OCI-LY7 (cell line): ENCODE measurements around the gene NRF1. TPM values are rescaled to one million over a fixed set of nuclear protein-coding genes. Genes with fewer than 3 reads are reported as not detected.

Experiments
- BruUV-seq: library from RNA; stranded (reverse); fragments of 400-500 nt; replicated peaks from 2 replicates; lab custom pipeline; 2021; lab: Mats Ljungman, UMichigan
- CTCF ChIA-PET: fragments of 300-600 bp; sonication (Branson Sonifier 250); formaldehyde crosslinking; loops from one replicate; lab custom pipeline; 2022; ENCODE audit warnings: antibody characterized with exemption; ENCODE audit not compliant: unreplicated experiment; lab: Charles Lee
- POLR2A ChIA-PET: fragments of 300-600 bp; sonication (Branson Sonifier 250); formaldehyde crosslinking; loops from one replicate; lab custom pipeline; 2022; ENCODE audit warnings: antibody characterized with exemption; lab: Charles Lee
- DNase-seq: peaks from one replicate; pipeline ENCODE4 v3.0.0-alpha.2; 2015; ENCODE audit warnings: low spot score
- H2AFZ ChIP-seq: fragments of 200-600 bp; sonication (generic), shearing (Covaris generic); 2 replicates; pipeline ENCODE4 v1.6.1; 2014; ENCODE audit warnings: mild to moderate bottlenecking, antibody characterized with exemption, low read length, moderate library complexity
- H3K27ac ChIP-seq: fragments of 200-600 bp; sonication (generic); 2 replicates; pipeline ENCODE4 v1.5.1; 2014; ENCODE audit warnings: mixed run types, low read depth, mild to moderate bottlenecking, moderate library complexity, low read length, inconsistent platforms; ENCODE audit not compliant: poor library complexity, severe bottlenecking
- H3K36me3 ChIP-seq: fragments of 200-600 bp; sonication (generic); 2 replicates; pipeline ENCODE4 v1.6.1; 2014; ENCODE audit warnings: mild to moderate bottlenecking, antibody characterized with exemption, low read length, moderate library complexity, mixed read lengths; ENCODE audit not compliant: insufficient read depth
- H3K4me1 ChIP-seq: fragments of 200-600 bp; sonication (generic); 2 replicates; pipeline ENCODE4 v1.5.1; 2014; ENCODE audit warnings: mild to moderate bottlenecking, low read length; ENCODE audit not compliant: insufficient read depth, poor library complexity, severe bottlenecking
- H3K4me2 ChIP-seq: fragments of 200-600 bp; sonication (generic); 2 replicates; pipeline ENCODE4 v1.6.1; 2014; ENCODE audit warnings: mild to moderate bottlenecking, low read length
- H3K4me3 ChIP-seq: fragments of 200-600 bp; sonication (generic); 2 replicates; pipeline ENCODE4 v1.5.1; 2014; ENCODE audit warnings: mild to moderate bottlenecking, low read depth, low read length; ENCODE audit not compliant: poor library complexity, severe bottlenecking
- H3K79me2 ChIP-seq: fragments of 200-600 bp; sonication (generic); 2 replicates; pipeline ENCODE4 v1.6.1; 2016; ENCODE audit warnings: low read depth, mild to moderate bottlenecking, low read length, moderate library complexity, mixed read lengths; ENCODE audit not compliant: insufficient read depth
- H3K9me2 ChIP-seq: fragments of 200-600 bp; sonication (generic); 2 replicates; pipeline ENCODE4 v1.6.1; 2016; ENCODE audit warnings: mild to moderate bottlenecking, low read length, mixed read lengths; ENCODE audit not compliant: insufficient read depth
- H3K9me3 ChIP-seq: fragments of 200-600 bp; sonication (generic); 2 replicates; pipeline ENCODE4 v1.6.1; 2014; ENCODE audit warnings: mild to moderate bottlenecking, mixed run types, low read length, mixed read lengths
- H4K20me1 ChIP-seq: fragments of 200-600 bp; sonication (generic); 2 replicates; pipeline ENCODE4 v1.6.1; 2014; ENCODE audit warnings: mild to moderate bottlenecking, antibody characterized with exemption, low read length, moderate library complexity, mixed read lengths; ENCODE audit not compliant: insufficient read depth
- CTCF ChIP-seq: fragments of 200-600 bp; sonication (generic); conservative IDR thresholded peaks from 2 replicates; pipeline ENCODE4 v1.5.1; 2014; ENCODE audit warnings: mild to moderate bottlenecking, antibody characterized with exemption, low read length, moderate library complexity, mixed read lengths
- EZH2phosphoT487 ChIP-seq: fragments of 200-600 bp; sonication (generic); IDR thresholded peaks from 2 replicates; pipeline ENCODE4 v1.6.1; 2018; ENCODE audit warnings: low read depth, borderline replicate concordance, mild to moderate bottlenecking, mixed run types, antibody characterized with exemption, low read length, moderate library complexity, mixed read lengths
- intact Hi-C: fragments of 100-400 bp; cut with micrococcal nuclease; formaldehyde crosslinking; loops from one replicate; pipeline ENCODE4 v1.10.0; 2022; ENCODE audit not compliant: unreplicated experiment
- total RNA-seq, 2 experiments: library from RNA; depleted of rRNA in 1 of 2; stranded (reverse); fragments of >200 nt in 1 of 2; shearing (Covaris generic) in 1 of 2; gene quantifications; 2 replicates each; pipeline ENCODE4 v1.2.3, GENCODE V29; 2014 to 2022

Gene NRF1
- total RNA-seq, 2 experiments from 2014 or later: 26.5 to 26.9 TPM

GRCh38 chr7:129771201-129771927 lies 159.8 kb downstream of the NRF1 start:
- ChIA-PET CTCF (no interaction called here), POLR2A (no interaction called here)
- Histone ChIP-seq H3K4me2 (no peak overlapping the region), H3K9me3 (no peaks in the 10 kb centered on the region), H3K27ac (no peak overlapping the region), H4K20me1 (no peaks in the 10 kb centered on the region), H3K79me2 (no peaks in the 10 kb centered on the region), H3K4me3 (no peak overlapping the region), H3K4me1 (no peaks in the 10 kb centered on the region), H3K36me3 (no peaks in the 10 kb centered on the region), H3K9me2 (no peaks in the 10 kb centered on the region), H2AFZ (no peak overlapping the region)
- no peak for DNase-seq
- intact Hi-C loops: no loop called here
- no peak for TF ChIP-seq CTCF
- no peak for TF ChIP-seq EZH2phosphoT487
- BruUV-seq: no TSS peak

- no peaks in the 10 kb centered on the region for H3K9me2 ChIP-seq
- CTCF ChIA-PET: no interaction called here
- H3K4me2 ChIP-seq: no peak overlapping the region
- H4K20me1 ChIP-seq: no peaks in the 10 kb centered on the region
- no peak overlapping the region for H3K27ac ChIP-seq
- H3K4me1 ChIP-seq: no peaks in the 10 kb centered on the region
- no peaks in the 10 kb centered on the region for H3K79me2 ChIP-seq
- H3K4me3 ChIP-seq: no peak overlapping the region
- intact Hi-C loops: no loop called here
- H3K36me3 ChIP-seq: no peaks in the 10 kb centered on the region
- TF ChIP-seq CTCF: no peak
- TF ChIP-seq EZH2phosphoT487: no peak
- no peak overlapping the region for H2AFZ ChIP-seq
- POLR2A ChIA-PET: interaction anchor here (0.5 kb wide), 1 partner anchor 10 kb away, joined by 5 read pairs; no protein-coding TSS in a partner anchor
- DNase-seq: no peak
- no TSS peak for BruUV-seq
- no peaks in the 10 kb centered on the region for H3K9me3 ChIP-seq
These were observed 160.5 kb downstream of the NRF1 start for GRCh38 chr7:129771928-129772479.

GRCh38 chr7:129772646-129773280 lies 161.2 kb downstream of the NRF1 start:
- no peaks in the 10 kb centered on the region for H3K36me3 ChIP-seq
- BruUV-seq: no TSS peak
- H3K4me2 ChIP-seq: no peak overlapping the region
- POLR2A ChIA-PET: interaction anchor here (0.5 kb wide), 1 partner anchor 11 kb away, joined by 5 read pairs; no protein-coding TSS in a partner anchor
- no peaks in the 10 kb centered on the region for H3K79me2 ChIP-seq
- TF ChIP-seq EZH2phosphoT487 (no peak), CTCF (no peak)
- intact Hi-C loops: no loop called here
- H3K9me3 ChIP-seq: no peaks in the 10 kb centered on the region
- no peak overlapping the region for H3K4me3 ChIP-seq
- CTCF ChIA-PET: no interaction called here
- H3K27ac ChIP-seq: no peak overlapping the region
- no peaks in the 10 kb centered on the region for H3K4me1 ChIP-seq
- no peaks in the 10 kb centered on the region for H3K9me2 ChIP-seq
- no peak for DNase-seq
- H4K20me1 ChIP-seq: no peaks in the 10 kb centered on the region
- no peak overlapping the region for H2AFZ ChIP-seq
